Muscle layer of duodenum (tissue), 2 donors: ENCODE data around the gene MLANA.

Experiments
- H3K27ac ChIP-seq: one replicate; pipeline ENCODE4 v1.7.0; 2013; ENCODE audit warnings: mild to moderate bottlenecking, low read length
- H3K27me3 ChIP-seq: one replicate; pipeline ENCODE4 v1.7.0; 2013; ENCODE audit warnings: low read depth, mild to moderate bottlenecking, control low read depth, low read length
- H3K36me3 ChIP-seq, 2 donors: one replicate each; pipeline ENCODE4 v1.7.0; 2013; ENCODE audit warnings: low read length in 2 of 2, control low read depth in 1 of 2, mild to moderate bottlenecking in 1 of 2; ENCODE audit not compliant: insufficient read depth in 2 of 2, control insufficient read depth in 1 of 2
- H3K4me1 ChIP-seq, 2 donors: one replicate each; pipeline ENCODE4 v1.7.0; 2013; ENCODE audit warnings: low read length in 2 of 2, mild to moderate bottlenecking in 2 of 2, control low read depth in 1 of 2, moderate library complexity in 1 of 2; ENCODE audit not compliant: insufficient read depth in 2 of 2, control insufficient read depth in 1 of 2
- H3K4me3 ChIP-seq, 2 donors: one replicate each; pipeline ENCODE4 v1.7.0; 2013; ENCODE audit warnings: low read length in 2 of 2, low read depth in 1 of 2, mild to moderate bottlenecking in 1 of 2
- H3K9me3 ChIP-seq, 2 donors: one replicate each; pipeline ENCODE4 v1.7.0; 2013; ENCODE audit warnings: low read length in 2 of 2, control low read depth in 1 of 2, mild to moderate bottlenecking in 1 of 2; ENCODE audit not compliant: control insufficient read depth in 1 of 2
- donor health status: healthy.

The MLANA gene

DNA sequence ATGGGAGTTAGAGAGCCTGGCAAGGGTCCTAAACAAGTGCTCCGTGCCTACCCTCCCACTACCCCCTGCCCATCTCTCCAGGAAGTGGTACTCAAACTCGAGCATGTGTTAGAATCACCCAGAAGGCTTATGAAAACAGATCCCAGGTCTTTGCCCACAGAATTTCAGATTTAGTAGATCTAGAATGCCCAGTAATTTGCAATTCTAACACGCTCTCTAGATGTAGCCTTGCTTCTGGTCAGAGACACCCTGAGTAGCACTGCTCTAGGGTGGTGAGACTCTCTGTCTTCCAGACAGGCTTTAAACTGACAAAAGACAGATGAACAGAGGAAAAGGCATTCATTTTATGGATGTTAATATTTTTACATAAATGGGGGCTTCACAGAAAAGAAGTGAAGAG, 37.1 kb upstream of the MLANA start:
- no peaks in the 10 kb centered on the region for H3K4me1 ChIP-seq
- no peak overlapping the region for H3K27ac ChIP-seq

DNA sequence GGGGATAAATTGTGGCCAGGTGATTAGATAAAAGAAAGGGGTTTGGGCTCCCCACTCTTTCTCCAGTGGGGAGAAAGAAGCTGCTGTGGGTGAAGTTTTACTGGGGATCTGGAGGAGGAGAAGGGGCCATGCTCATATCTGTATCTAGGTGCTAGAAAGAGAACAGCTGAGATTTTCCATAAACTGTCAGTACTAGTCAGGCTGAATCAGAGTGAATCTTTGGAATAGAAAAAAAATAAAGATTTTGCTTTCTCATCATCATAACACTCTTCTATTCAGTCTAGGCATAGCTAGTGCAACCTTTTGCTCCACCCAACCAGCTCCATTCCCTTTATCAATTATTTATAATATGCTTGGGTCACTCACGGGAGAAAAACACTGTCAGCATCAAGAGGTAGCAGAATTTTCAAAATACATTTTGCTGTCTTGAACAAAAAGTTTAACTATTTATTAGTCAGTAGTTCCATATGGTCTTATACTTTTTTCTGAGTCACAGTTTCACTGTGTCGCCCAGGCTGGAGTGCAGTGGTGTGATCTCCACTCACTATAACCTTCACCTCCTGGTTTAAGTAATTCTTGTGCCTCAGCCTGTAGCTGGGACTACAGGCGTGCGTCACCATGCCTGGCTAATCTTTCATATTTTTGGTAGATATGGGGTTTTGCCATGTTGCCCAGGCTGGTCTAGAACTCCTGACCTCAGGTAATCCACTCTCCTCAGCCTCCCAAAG, 36.5 kb upstream of the MLANA start:
- Histone ChIP-seq H3K27ac (no peak overlapping the region), H3K36me3 (no peaks in the 10 kb centered on the region), H3K4me3 (no peak overlapping the region), H3K4me1 (no peaks in the 10 kb centered on the region), H3K9me3 (no peaks in the 10 kb centered on the region), H3K27me3 (no peaks in the 10 kb centered on the region)

More for the DNA sequence above, 37.1 kb upstream of the MLANA start:
- Histone ChIP-seq H3K36me3 (no peaks in the 10 kb centered on the region), H3K27me3 (no peaks in the 10 kb centered on the region), H3K4me3 (no peak overlapping the region), H3K9me3 (no peaks in the 10 kb centered on the region)

DNA sequence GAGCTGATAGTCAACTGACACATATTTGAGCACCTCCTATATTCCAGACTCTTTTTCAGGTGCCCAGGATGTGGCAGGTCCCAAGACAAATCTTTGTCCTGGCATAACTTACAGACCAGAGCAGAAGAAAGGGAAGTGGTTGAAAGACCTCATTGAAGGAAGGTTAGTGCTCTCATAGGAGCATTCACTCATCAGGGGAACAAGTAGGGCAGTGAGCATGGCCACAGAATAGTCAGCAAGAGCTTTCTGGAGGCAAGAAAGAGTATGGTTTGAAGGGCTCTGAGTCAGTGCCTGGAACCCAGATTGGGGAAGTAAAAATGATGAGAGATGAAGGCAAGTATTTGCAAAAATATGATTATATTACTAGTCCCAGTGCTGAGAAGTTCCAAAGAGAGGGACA, 32.8 kb upstream of the MLANA start:
- H3K4me1 ChIP-seq = no peaks in the 10 kb centered on the region
- no peaks in the 10 kb centered on the region for H3K27me3 ChIP-seq
- H3K9me3 ChIP-seq = no peaks in the 10 kb centered on the region
- H3K4me3 ChIP-seq = no peak overlapping the region
- no peak overlapping the region for H3K27ac ChIP-seq
- no peaks in the 10 kb centered on the region for H3K36me3 ChIP-seq

DNA sequence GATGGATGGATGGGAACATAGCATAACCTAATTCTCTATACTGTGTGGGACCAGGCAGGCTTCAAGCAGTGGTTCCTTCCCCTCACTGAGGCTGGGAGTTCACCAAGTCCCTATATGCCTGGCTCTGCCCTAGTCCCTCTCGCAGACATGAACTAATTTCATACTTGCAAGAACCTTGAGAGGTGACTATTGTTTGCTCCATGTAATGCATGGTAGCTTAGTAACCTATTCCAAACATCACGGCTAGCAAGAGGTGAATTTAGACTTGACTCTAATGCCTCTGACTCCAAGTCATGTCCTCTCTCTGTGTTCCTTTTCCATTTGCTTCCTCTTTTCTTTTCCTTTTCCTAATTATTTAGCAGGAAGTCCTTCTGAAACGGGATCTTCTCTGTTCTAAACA, 31.9 kb upstream of the MLANA start:
- no peak overlapping the region for H3K27ac ChIP-seq
- H3K36me3 ChIP-seq = no peaks in the 10 kb centered on the region
- no peaks in the 10 kb centered on the region for H3K9me3 ChIP-seq
- H3K27me3 ChIP-seq = no peaks in the 10 kb centered on the region
- no peak overlapping the region for H3K4me3 ChIP-seq
- no peaks in the 10 kb centered on the region for H3K4me1 ChIP-seq

DNA sequence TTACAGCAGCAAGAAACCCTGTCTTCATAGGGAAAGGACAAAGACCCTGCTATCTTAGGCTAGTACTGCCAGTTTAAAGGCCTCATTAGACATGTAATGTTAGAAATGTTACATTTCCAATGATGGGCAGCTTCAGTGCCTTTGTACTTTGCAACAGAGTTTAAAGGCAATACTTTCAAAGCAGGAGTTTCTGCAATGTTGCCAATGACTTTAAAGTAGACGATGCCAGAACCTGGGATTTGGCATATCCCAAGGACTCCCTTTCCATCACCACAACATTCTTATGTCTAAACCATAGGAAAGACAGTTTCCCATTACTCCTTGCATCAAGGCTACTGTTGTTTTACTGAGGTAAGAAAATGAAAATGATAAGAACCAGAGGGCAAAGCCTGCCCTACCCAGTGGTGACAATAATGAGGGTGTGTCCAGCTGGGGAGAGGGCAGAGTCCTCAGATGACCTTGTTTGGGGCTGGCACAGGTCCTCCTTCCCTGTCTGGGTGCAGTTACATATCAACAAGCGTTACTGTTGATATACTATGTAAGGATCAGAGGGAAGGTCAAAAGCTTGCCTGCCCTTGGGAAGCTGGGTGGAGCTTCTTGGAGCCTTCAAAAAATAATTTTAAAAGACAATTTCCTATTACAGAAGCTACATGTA, 27.5 kb upstream of the MLANA start:
- Histone ChIP-seq H3K4me1 (no peaks in the 10 kb centered on the region), H3K27ac (peak overlapping the region; percentile 73), H3K4me3 (no peak overlapping the region), H3K36me3 (no peaks in the 10 kb centered on the region), H3K27me3 (no peaks in the 10 kb centered on the region), H3K9me3 (no peaks in the 10 kb centered on the region)

DNA sequence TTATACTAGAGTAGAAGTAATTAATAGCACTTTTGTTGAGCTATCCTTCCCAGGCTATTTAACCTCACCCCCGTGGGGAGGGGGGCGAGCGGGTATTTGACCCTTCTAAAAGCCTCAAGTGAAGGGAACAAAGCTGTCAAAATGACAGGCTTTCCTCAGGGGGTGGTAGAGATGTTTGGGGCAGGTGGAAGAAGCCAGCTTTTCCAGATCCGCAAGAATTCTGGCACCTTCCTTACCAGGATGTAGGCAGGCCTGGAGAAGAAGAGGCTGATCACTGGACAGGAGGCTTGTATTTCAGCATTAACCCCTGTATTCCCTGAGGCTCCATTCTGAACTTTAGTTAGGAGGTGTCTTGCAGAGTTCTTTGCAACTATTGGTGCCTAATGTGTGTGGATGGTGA, 26.2 kb upstream of the MLANA start:
- Histone ChIP-seq H3K4me3 (no peak overlapping the region), H3K36me3 (no peaks in the 10 kb centered on the region), H3K9me3 (no peaks in the 10 kb centered on the region), H3K27me3 (no peaks in the 10 kb centered on the region), H3K4me1 (no peaks in the 10 kb centered on the region), H3K27ac (no peak overlapping the region)

DNA sequence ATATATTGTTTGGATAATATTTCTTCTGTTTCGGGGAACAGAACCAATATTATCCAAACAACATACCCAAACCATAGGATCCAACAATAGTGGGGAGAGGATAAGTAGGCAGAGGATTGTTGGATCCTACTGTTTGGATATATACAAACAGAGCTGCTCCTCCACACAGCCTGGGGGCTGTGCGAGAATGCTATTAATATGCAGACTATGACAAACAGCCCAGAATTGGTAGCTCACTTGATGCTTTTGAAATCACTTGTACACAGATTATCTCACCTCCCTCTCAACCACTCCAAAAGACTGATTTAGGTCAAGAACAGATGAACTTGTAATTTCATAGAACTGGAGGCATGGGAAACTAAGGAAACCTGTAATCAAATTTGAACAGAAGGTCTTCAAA, 24.4 kb upstream of the MLANA start:
- Histone ChIP-seq H3K4me1 (no peaks in the 10 kb centered on the region), H3K9me3 (no peaks in the 10 kb centered on the region), H3K27me3 (no peaks in the 10 kb centered on the region), H3K4me3 (no peak overlapping the region), H3K27ac (no peak overlapping the region), H3K36me3 (no peaks in the 10 kb centered on the region)

DNA sequence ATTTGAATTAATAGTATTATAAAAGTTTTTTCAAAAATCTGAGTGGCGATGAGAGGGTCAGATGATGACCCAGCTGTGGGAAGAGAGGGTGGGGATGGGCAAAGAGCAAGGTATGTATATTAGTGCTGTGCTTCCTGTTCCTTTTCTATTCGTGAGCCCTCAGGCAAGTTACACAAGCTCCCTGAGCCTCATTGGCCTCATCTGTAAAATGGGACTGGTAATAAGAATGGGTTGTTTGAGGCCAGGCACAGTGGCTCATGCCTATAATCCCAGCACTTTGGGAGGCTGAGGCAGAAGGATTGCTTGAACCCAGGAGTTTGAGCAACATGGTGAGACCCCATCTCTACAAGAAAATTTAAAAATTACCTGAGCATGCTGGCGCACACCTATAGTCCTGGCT, 24.0 kb upstream of the MLANA start:
- Histone ChIP-seq H3K9me3 (no peaks in the 10 kb centered on the region), H3K27ac (no peak overlapping the region), H3K27me3 (no peaks in the 10 kb centered on the region), H3K4me3 (no peak overlapping the region), H3K4me1 (no peaks in the 10 kb centered on the region), H3K36me3 (no peaks in the 10 kb centered on the region)

DNA sequence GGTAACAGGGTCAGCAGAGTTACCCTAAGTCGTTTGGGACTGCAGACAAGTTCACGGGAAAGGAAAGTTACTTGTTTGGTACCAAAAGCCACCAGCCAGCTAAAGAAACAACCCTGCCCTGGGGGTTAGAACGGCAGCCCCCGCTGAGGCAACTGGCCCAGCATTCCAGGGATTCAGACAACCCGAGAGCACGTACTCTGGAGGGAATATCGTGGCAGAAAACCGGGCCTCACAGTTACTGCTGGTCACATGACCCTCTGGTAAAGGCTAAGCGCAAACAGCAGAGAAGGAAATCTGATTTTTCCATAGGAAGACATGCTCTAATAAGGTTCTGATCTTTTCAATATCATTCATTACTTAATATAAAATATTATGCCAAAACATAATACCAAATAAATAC, 22.5 kb upstream of the MLANA start:
- no peak overlapping the region for H3K27ac ChIP-seq
- H3K4me1 ChIP-seq = no peaks in the 10 kb centered on the region
- H3K4me3 ChIP-seq = no peak overlapping the region
- H3K27me3 ChIP-seq = no peaks in the 10 kb centered on the region
- no peaks in the 10 kb centered on the region for H3K36me3 ChIP-seq
- no peaks in the 10 kb centered on the region for H3K9me3 ChIP-seq

DNA sequence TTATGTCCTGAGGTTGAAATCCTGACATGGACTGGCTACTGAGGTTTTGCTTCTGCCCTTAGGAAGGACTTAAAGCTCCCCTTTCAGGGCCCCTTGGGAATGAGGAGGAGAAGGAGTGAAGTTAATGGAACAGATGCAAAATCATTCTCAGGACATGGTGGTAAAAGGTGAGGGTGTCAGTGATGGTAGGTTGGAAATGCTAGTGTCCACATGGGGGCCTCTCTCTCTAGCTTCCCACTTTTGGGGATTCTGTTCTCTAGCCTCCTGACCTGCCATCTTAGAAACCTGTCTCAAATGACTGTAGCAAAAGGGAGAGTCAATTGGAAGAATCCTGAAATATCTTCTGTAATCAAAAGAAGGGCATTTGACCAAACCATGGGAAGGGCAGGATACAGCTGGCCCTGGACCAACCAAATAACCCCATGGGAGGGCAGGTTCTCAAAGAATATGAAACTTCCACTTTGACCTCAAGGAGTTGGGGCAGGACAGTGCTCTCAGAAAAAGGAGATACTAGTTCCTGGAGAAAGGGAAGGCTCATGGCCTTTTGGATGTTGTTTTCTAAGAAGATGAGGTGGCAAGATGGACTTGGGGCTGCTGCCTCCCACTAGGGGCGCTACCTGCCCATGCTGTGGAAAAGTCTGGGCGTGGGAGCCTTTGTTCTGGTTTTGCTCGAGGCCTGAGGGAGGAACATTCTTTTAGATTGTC, 21.2 kb upstream of the MLANA start:
- Histone ChIP-seq H3K4me1 (no peaks in the 10 kb centered on the region), H3K36me3 (peaks cover 0 to 2% of the 10 kb centered on the region in 2 donors), H3K27me3 (no peaks in the 10 kb centered on the region), H3K4me3 (no peak overlapping the region), H3K9me3 (no peaks in the 10 kb centered on the region), H3K27ac (no peak overlapping the region)

DNA sequence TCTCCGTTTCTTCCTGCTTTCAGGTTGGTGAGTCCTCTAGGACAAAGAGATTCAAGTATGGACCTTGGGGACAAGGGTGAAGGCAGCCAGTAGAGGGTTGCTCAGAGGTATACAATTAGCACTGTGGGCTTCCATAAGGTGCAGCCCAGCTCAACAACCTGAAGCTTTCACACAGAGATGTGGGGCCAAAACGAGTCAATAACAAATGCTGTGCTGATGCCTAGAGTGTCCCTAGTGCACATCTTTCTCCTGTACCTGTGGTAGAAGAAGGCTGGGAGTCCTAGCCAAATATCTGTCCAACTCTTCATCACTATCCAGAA, 20.7 kb upstream of the MLANA start:
- no peaks in the 10 kb centered on the region for H3K27me3 ChIP-seq
- no peaks in the 10 kb centered on the region for H3K4me1 ChIP-seq
- H3K4me3 ChIP-seq = no peak overlapping the region
- H3K9me3 ChIP-seq = no peaks in the 10 kb centered on the region
- no peak overlapping the region for H3K27ac ChIP-seq
- peaks cover 0 to 6% of the 10 kb centered on the region in 2 donors for H3K36me3 ChIP-seq
